Mesenteric fat pad (tissue), 1 donor: ENCODE data around the gene PXDC1. TPM values are rescaled to one million over a fixed set of nuclear protein-coding genes. Genes with fewer than 3 reads are reported as not detected.

ENCODE experiments used
- DNase-seq: peaks from one replicate; pipeline ENCODE4 v3.0.0-alpha.2; 2020; ENCODE audit warnings: low spot score
- total RNA-seq: library from RNA; stranded (reverse); fragmentation: NEBNext Ultra II Directional; extraction: Animal tissue kit (Norgen Biotek cat#: 25700); gene quantifications from one replicate; pipeline ENCODE4 v1.2.1, GENCODE V29; 2021
- donor health status: DM: yes; HTN: yes; CAD: no.

Gene PXDC1
- total RNA-seq, 1 donor from 2014 or later, result 133 TPM

GRCh38 chr6:3749067-3749841 is 2.3 kb downstream of the PXDC1 start:
- no peak for DNase-seq

DNA sequence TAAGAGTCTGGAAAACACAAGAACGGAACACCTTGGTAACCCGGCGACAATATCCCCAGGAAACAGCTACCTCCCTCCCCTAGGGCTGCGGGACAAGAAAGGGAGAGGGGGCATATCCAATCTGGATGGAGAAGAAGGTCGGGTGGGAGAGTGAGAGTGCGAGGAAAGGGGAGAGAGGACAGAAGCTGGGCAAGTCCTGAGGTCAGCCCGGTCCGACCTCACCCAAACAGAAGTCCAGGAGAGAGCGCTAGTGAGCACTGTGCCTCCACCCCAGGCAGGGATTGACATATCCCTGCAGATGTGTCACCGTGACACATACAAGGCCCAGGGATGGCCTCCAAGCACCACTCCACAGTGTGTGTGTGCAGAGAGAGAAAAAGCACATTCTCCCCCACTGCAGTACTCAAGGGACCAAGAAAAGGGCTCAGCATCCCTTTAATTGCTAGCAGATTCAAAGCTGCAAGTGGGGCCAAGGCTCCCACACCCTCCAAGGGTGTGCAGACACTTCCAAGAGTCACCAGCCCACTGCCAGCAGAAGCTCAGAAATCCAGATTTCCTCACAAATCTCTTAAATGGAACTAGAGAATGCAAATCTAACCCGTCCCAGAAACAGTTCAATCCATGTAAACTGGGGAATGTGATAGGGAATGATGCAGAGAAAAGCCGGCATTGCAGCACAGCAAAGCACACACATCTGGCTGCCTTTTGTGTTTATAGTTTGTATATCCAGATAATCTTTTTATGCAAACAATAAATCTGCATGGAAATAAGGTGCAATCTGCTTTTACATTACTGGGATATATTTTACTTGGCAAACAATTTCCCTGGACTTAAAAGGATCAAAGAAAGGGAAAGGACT is 3.1 kb downstream of the PXDC1 start:
- no peak for DNase-seq

- DNase-seq, result no peak
Measured at GRCh38 chr6:3747100-3747737, 4.3 kb downstream of the PXDC1 start.

DNA sequence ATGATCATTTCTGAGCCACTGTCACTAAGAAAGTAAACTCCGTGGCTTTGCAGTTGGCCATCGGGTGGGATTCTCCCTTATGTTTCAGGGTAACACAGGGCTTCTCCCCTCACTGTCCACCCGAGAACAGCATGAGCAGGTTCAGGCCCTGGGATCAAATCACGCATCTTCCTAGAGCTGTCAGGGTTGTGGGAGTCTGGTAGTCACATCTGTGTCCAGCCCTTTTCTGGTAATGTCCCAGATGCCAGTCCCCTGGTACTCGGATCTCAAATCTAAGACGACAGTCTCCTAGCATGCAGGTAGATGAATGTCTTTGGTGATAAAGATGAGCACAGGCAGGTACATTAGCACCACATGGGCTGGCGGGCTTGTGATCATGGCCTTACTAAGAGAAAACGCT is 4.8 kb downstream of the PXDC1 start:
- no peak for DNase-seq

- DNase-seq, result no peak
Measured at GRCh38 chr6:3746119-3746691, 5.3 kb downstream of the PXDC1 start.

DNA sequence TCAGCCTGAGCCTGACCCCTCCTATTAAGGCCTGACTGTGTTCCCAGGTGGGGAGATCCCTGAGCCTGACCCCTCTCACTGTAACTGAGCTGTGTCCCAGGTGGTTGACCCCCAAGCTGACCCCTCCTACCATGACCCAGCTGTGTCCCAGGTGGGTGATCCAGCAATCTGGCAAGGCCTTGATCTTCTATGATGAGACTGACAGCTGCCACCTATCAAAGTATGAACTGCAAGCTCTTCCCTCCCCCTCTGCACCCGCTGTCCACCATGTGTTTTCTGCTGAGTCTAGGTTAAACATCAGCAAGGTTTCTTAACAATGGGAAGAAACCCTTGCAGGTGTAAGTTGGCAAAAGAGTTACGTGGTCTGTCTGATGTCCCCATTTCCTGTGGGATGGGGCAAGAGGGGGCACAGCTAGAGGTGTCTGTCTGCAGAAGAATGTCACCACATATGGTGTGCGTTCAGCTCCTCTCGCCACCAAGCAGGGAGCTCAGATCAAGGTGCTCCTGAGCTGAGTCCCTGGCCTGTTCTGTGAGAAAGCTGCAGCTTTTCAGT is 5.9 kb downstream of the PXDC1 start:
- no peak for DNase-seq

DNA sequence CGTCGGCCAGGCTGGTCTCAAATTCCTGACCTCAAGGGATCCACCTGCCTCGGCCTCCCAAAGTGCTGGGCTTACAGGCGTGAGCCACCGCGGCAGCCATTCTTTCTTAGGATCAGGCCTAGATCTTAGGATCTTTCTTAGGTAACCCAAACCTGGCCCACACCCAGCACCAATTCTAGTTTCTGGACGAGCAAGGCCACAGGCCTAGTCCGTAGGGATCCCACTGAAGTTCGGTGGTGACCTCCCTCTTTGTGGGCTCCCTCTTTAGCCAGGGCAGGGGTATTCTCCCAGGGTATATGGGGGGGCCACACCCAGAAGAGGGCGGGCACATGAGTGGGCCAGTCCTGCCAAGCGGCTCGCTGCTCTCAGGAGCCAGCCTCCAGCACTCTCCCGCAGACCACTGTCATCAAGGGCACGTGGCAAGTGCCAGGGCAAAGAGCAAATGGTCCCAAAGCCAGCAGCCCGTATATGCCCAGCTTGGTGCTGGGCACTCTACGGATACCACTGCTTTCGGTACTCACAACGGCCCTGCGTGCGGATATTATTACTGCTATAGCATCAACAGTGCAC is 6.5 kb downstream of the PXDC1 start:
- DNase-seq, result no peak

- DNase-seq, result no peak
Measured at GRCh38 chr6:3744211-3744900, 7.2 kb downstream of the PXDC1 start.

DNA sequence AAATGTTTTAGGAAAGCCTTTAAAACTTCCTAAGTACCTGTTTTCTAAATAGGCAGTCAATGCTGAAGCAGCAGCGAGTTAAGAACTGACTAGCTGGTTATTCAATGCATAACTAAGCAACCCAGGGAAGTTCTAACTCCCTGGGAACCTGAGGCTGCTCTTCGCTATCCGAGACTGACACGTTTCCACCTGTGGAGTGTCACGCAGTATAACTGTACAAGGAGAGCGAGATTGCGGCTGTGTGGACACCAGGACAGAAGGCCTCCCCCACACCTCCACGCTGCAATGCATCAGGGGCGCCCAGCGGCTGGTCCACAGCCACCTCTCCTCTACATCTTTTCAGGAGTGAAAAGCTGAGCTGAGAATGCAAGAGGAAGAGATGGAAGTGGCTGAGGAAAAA is 8.0 kb downstream of the PXDC1 start:
- DNase-seq, result no peak

DNA sequence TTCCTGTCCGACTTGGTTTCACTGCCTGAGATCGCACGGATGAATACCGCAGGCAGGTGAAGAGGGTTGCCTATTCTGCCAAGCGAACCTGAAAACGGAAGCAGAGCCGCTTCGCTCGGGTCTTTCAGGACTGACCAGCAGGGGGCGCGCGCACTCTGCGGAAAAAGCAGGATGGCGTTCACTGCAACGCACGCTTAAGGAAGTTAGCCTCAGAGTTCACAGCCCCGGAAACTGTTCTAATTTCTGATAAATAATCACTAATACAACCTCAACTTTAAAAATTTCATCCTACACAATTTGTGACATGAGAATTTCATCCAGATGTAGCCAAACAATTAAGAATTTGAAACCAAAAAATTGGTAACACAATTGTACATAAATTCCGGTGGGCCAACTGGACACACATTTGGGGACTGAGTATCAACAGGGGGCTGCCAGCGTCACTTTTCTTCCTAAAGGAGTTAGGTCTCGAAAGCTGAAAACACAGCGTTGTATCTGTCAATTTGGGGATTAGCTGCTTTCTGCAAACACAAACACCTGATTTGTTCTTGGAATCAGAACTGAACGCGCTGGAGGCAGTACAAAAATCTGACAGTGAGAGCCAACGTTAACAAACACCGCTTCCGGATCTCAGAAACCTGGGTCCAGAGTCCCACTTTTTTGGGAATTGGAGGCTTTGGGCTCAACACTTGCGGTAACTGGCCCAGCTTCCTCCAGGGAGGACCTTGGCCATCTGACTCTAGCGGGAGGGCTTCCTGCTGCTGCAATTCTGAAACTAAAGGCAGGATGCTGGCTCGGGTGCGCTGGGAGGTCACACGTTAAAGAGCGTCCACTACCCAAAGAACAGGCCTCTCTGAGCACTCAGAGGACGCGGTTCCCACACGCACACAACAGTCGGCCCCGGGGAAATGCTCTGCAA is 8.8 kb downstream of the PXDC1 start:
- peak; percentile 96 for DNase-seq

- DNase-seq, result no peak
Measured at GRCh38 chr6:3742076-3742425, 9.5 kb downstream of the PXDC1 start.

DNA sequence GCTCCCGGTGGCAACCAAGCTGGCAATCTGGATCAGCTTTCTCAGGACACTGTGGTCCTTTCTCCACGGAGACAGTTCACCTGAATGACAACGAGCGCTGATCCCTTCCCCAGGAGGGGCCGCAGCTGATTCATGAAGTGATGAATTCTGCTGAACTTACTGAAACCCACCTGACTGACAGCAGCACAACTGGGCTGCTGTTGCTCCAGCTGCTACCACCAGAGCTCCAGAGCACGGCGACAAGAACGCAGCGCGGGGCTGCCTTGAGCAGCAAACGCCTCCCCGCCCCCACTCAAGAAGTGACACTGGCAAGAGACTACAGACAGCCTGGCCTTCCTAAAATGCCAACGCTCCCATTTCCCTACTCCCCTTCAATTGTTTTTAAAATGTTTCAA is 10.0 kb downstream of the PXDC1 start:
- DNase-seq, result no peak

- DNase-seq, result no peak
Measured at GRCh38 chr6:3740551-3741476, 10.7 kb downstream of the PXDC1 start.

GRCh38 chr6:3739311-3739897 is 12.1 kb downstream of the PXDC1 start:
- DNase-seq, result no peak

DNA sequence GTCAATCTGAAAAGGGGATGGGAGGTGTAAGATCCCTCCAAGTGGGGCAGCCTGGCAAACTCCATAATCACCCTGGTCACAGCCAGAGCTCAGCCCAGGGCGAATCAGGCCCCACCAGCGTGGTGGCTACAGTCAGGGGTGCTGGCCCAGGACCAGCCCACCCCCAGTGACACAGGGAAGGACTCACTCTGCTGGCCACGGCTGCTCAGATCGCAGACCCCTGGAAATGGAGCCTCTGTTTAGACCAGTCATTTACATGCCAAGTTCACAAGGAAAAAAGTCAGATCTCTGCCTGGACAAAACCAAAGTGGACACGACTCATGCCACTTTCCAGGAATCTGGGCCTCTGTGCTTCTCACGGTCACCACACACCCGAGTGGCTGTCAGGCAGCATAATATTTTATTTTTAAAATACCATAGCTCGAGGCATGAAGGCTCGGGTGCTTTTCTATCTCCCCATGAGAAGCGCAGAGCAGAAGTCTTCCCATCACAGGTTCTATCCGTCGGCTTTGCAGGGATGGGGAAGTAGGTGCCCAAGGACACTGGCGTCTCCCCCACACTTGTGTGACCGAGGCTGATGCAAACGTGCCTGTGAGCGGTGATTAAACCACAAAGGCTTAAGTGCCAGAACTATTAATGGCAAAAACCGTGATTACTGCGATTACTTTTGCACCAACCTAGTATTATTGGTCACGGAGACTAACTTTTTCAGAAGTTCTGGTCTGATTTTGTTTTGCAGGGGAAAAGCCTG is 13.0 kb downstream of the PXDC1 start:
- no peak for DNase-seq

GRCh38 chr6:3737831-3738210 is 13.7 kb downstream of the PXDC1 start:
- no peak for DNase-seq

DNA sequence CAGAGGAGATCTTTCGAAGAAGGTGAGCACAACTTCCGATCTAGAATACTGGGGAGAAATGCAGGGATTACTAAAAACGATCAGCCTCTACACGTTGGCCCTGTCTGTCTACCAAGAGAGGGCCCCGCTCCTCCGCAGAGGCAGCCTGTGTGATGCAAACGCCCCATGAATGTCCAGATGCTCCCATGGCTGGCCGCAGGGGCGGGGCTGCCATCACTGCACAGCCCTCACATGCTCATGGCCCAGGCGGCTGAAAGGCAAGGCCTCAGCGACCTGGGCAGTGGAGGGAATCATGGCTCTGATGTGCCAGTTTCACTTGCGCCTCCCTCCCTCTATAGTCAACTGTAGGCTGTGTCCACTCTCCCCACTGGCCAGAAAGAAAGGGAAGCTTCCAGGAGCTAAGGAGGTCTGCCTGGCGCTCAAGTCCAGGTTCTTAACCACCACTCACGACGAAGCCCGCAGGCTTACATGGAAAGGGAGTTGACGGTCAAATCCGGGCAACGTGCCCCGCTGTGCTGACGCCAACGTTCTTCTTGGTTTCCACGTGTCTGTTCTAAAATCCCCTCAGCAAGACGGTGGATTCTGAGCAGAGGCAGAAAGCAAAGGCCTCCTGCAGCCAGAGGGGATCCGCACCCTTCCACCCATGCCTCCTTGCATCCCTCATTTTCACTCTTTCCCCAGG is 14.2 kb downstream of the PXDC1 start:
- no peak for DNase-seq
